ENCODE data around the gene DUT.

GRCh38 chr15:48318131-48318530 lies 13.1 kb upstream of the DUT start:
- TF ChIP-seq CTCF (IDR thresholded peaks at IDR 0.05), result no peak
- TF ChIP-seq POLR2A (IDR thresholded peaks at IDR 0.05), result no peak
